Naive thymus-derived CD8-positive, alpha-beta T cell (primary cell): ENCODE results near the gene HOXA9. TPM values are rescaled to one million over a fixed set of nuclear protein-coding genes. Genes with fewer than 3 reads are reported as not detected.
A peak's percentile ranks its signal among the peaks of the same experiment; 100 is the strongest.

Experiments used
- ATAC-seq, 2 donors: fragments of 150-1000 bp; cut with Tn5 transposase in 1 of 2; sonication (Bioruptor Pico), chemical (Tn5 transposase) in 1 of 2; 1 replicate in 1 of 2; 2 replicates in 1 of 2; pipeline ENCODE4 v1.10.0; 2021; ENCODE audit warnings: mild to moderate bottlenecking in 2 of 2, moderate library complexity in 2 of 2
- POLR2A ChIA-PET: fragments of 350-600 bp; sonication (Branson Sonifier 250); formaldehyde crosslinking; loops from one replicate; lab custom pipeline; 2021; ENCODE audit warnings: antibody characterized with exemption; lab: Charles Lee
- DNase-seq, 10 donors: peaks; one replicate each; pipeline versions ENCODE4 v3.0.0 to v3.0.0-alpha.2; 2020 to 2022
- H3K27ac Mint-ChIP-seq, 10 donors: one replicate each; pipeline ENCODE4 v1.8.0; 2020 to 2022; ENCODE audit warnings: mild to moderate bottlenecking in 10 of 10, mixed read lengths in 10 of 10, moderate library complexity in 4 of 10, inconsistent platforms in 1 of 10
- H3K27me3 Mint-ChIP-seq, 5 donors: one replicate each; pipeline ENCODE4 v1.8.0; 2021 to 2022; ENCODE audit warnings: mixed read lengths in 5 of 5
- H3K36me3 Mint-ChIP-seq, 3 donors: one replicate each; pipeline ENCODE4 v1.8.0; 2020 to 2022; ENCODE audit warnings: mixed read lengths in 3 of 3, mild to moderate bottlenecking in 2 of 3, inconsistent platforms in 1 of 3
- H3K4me1 Mint-ChIP-seq, 4 donors: one replicate each; pipeline ENCODE4 v1.8.0; 2021 to 2022; ENCODE audit warnings: mixed read lengths in 4 of 4
- H3K4me3 Mint-ChIP-seq, 10 donors: one replicate each; pipeline ENCODE4 v1.8.0; 2020 to 2022; ENCODE audit warnings: mild to moderate bottlenecking in 10 of 10, mixed read lengths in 10 of 10, moderate library complexity in 6 of 10, inconsistent platforms in 1 of 10
- H3K9me3 Mint-ChIP-seq, 9 donors: one replicate each; pipeline ENCODE4 v1.8.0; 2020 to 2022; ENCODE audit warnings: mixed read lengths in 9 of 9, mild to moderate bottlenecking in 3 of 9, inconsistent platforms in 1 of 9, moderate library complexity in 1 of 9
- polyA plus RNA-seq, 3 donors: library from polyadenylated mRNA; unstranded; fragments of 300-500 nt; fragmentation: Illumina TruSeq; gene quantifications; one replicate each; pipeline ENCODE4 v1.2.3, GENCODE V29; 2021
- total RNA-seq, 8 experiments: library from RNA in 2 of 8; stranded (reverse) in 2 of 8; gene quantifications; one replicate each; pipeline ENCODE4 v1.2.3 and lab custom pipeline; 2021 to 2026

Gene HOXA9
- total and polyA plus RNA-seq, 5 experiments from 2014 or later: 0.16 TPM; not detected in 4

GRCh38 chr7:27118580-27118979 lies 46.8 kb downstream of the HOXA9 start:
- peaks cover 0 to 12% (median 3%) of the 10 kb centered on the region in 5 donors for H3K27me3 Mint-ChIP-seq
- ATAC-seq: no peak
- H3K4me1 Mint-ChIP-seq: no peaks in the 10 kb centered on the region
- H3K36me3 Mint-ChIP-seq: no peaks in the 10 kb centered on the region
- no peaks in the 10 kb centered on the region for H3K9me3 Mint-ChIP-seq
- H3K4me3 Mint-ChIP-seq: no peak overlapping the region
- no peak overlapping the region for H3K27ac Mint-ChIP-seq
- POLR2A ChIA-PET: no interaction called here
- DNase-seq: no peak

GRCh38 chr7:27117887-27118491 lies 47.3 kb downstream of the HOXA9 start:
- H3K27me3 Mint-ChIP-seq: peaks cover 0 to 15% (median 3%) of the 10 kb centered on the region in 5 donors
- H3K4me1 Mint-ChIP-seq: no peaks in the 10 kb centered on the region
- DNase-seq (no peak), ATAC-seq (no peak)
- no peaks in the 10 kb centered on the region for H3K36me3 Mint-ChIP-seq
- H3K27ac Mint-ChIP-seq: no peak overlapping the region
- POLR2A ChIA-PET: no interaction called here
- H3K9me3 Mint-ChIP-seq: no peaks in the 10 kb centered on the region
- no peak overlapping the region for H3K4me3 Mint-ChIP-seq

GRCh38 chr7:27116962-27117886 lies 48.1 kb downstream of the HOXA9 start:
- ATAC-seq (no peak), DNase-seq (no peak)
- Mint-ChIP-seq H3K36me3 (no peaks in the 10 kb centered on the region), H3K4me1 (no peaks in the 10 kb centered on the region), H3K9me3 (no peaks in the 10 kb centered on the region), H3K27me3 (peaks cover 0 to 15% (median 3%) of the 10 kb centered on the region in 5 donors), H3K4me3 (no peak overlapping the region), H3K27ac (peak overlapping the region in 1 of 10 donors; percentile 13)
- POLR2A ChIA-PET: no interaction called here

GRCh38 chr7:27116031-27116961 lies 49.0 kb downstream of the HOXA9 start:
- Mint-ChIP-seq H3K27ac (no peak overlapping the region), H3K9me3 (no peaks in the 10 kb centered on the region), H3K4me1 (no peaks in the 10 kb centered on the region), H3K27me3 (peaks cover 0 to 15% (median 3%) of the 10 kb centered on the region in 5 donors), H3K36me3 (no peaks in the 10 kb centered on the region), H3K4me3 (no peak overlapping the region)
- POLR2A ChIA-PET: no interaction called here
- ATAC-seq: no peak
- no peak for DNase-seq

- POLR2A ChIA-PET: no interaction called here
- no peak overlapping the region for H3K4me3 Mint-ChIP-seq
- no peaks in the 10 kb centered on the region for H3K9me3 Mint-ChIP-seq
- peaks cover 0 to 15% (median 3%) of the 10 kb centered on the region in 5 donors for H3K27me3 Mint-ChIP-seq
- no peaks in the 10 kb centered on the region for H3K36me3 Mint-ChIP-seq
- no peaks in the 10 kb centered on the region for H3K4me1 Mint-ChIP-seq
- H3K27ac Mint-ChIP-seq: no peak overlapping the region
- ATAC-seq (no peak), DNase-seq (no peak)
Measured at GRCh38 chr7:27115221-27116026, 49.9 kb downstream of the HOXA9 start.

GRCh38 chr7:27114881-27115220 lies 50.5 kb downstream of the HOXA9 start:
- H3K36me3 Mint-ChIP-seq: no peaks in the 10 kb centered on the region
- H3K4me3 Mint-ChIP-seq: no peak overlapping the region
- DNase-seq (no peak), ATAC-seq (no peak)
- no peaks in the 10 kb centered on the region for H3K4me1 Mint-ChIP-seq
- H3K27ac Mint-ChIP-seq: no peak overlapping the region
- H3K9me3 Mint-ChIP-seq: no peaks in the 10 kb centered on the region
- peaks cover 0 to 15% (median 3%) of the 10 kb centered on the region in 5 donors for H3K27me3 Mint-ChIP-seq
- POLR2A ChIA-PET: no interaction called here

- no peak overlapping the region for H3K27ac Mint-ChIP-seq
- ATAC-seq (no peak), DNase-seq (no peak)
- POLR2A ChIA-PET: no interaction called here
- no peaks in the 10 kb centered on the region for H3K4me1 Mint-ChIP-seq
- peaks cover 0 to 14% (median 6%) of the 10 kb centered on the region in 5 donors for H3K27me3 Mint-ChIP-seq
- H3K36me3 Mint-ChIP-seq: no peaks in the 10 kb centered on the region
- H3K4me3 Mint-ChIP-seq: no peak overlapping the region
- H3K9me3 Mint-ChIP-seq: no peaks in the 10 kb centered on the region
Measured at GRCh38 chr7:27113991-27114769, 51.2 kb downstream of the HOXA9 start.

GRCh38 chr7:27112955-27113949 lies 52.1 kb downstream of the HOXA9 start:
- Mint-ChIP-seq H3K4me3 (no peak overlapping the region), H3K27ac (no peak overlapping the region), H3K9me3 (no peaks in the 10 kb centered on the region), H3K4me1 (no peaks in the 10 kb centered on the region), H3K27me3 (peaks cover 2 to 11% (median 6%) of the 10 kb centered on the region in 5 donors), H3K36me3 (no peaks in the 10 kb centered on the region)
- POLR2A ChIA-PET: no interaction called here
- ATAC-seq: no peak
- DNase-seq: no peak
